Tibial nerve (tissue), 4 donors: Measurements from ENCODE around the gene SHMT1. TPM values are rescaled to one million over a fixed set of nuclear protein-coding genes. Genes with fewer than 3 reads are reported as not detected.

Experiments used
- DNase-seq, 2 donors: peaks; one replicate each; pipeline ENCODE4 v3.0.0-alpha.2; 2019; ENCODE audit warnings: low spot score in 2 of 2
- H3K27ac ChIP-seq, 4 donors: fragments of 200-600 bp; sonication (generic) in 3 of 4; one replicate each; pipeline ENCODE4 v1.5.1; 2017 to 2019; ENCODE audit warnings: mild to moderate bottlenecking in 1 of 4
- H3K27me3 ChIP-seq, 2 donors: fragments of 200-600 bp; sonication (generic) in 1 of 2; one replicate each; pipeline versions ENCODE4 v1.5.1 to v1.6.0; 2017 to 2019
- H3K36me3 ChIP-seq, 3 donors: fragments of 200-600 bp; sonication (generic); one replicate each; pipeline ENCODE4 v1.5.1; 2018 to 2019
- H3K4me1 ChIP-seq, 4 donors: fragments of 200-600 bp; sonication (generic) in 3 of 4; one replicate each; pipeline ENCODE4 v1.5.1; 2017 to 2019
- H3K4me3 ChIP-seq, 4 donors: fragments of 200-600 bp; sonication (generic) in 3 of 4; one replicate each; pipeline ENCODE4 v1.5.1; 2017 to 2019; ENCODE audit warnings: mild to moderate bottlenecking in 1 of 4, moderate library complexity in 1 of 4
- H3K9me3 ChIP-seq, 4 donors: fragments of 200-600 bp; sonication (generic) in 3 of 4; one replicate each; pipeline ENCODE4 v1.5.1; 2017 to 2019
- EP300 ChIP-seq, 2 donors: sonication (generic); formaldehyde crosslinking; IDR thresholded peaks; one replicate each; pipeline ENCODE4 v1.6.1; 2017; ENCODE audit warnings: antibody characterized with exemption in 2 of 2, mild to moderate bottlenecking in 1 of 2
- POLR2A ChIP-seq, 2 donors: fragments of 450-650 bp; IDR thresholded peaks; one replicate each; pipeline ENCODE4 v1.6.1; 2017; ENCODE audit warnings: antibody characterized with exemption in 2 of 2, mild to moderate bottlenecking in 2 of 2, moderate library complexity in 2 of 2
- WGBS, 2 donors: methylation state at CpG; one replicate each; pipeline ENCODE4 v1.1.5; 2018; 5-methylcytosine and 5-hydroxymethylcytosine counted together
- small RNA-seq: library from RNA; depleted of rRNA; stranded (forward); fragments of <200 nt; gene quantifications from one replicate; pipeline ENCODE3, GENCODE V24; 2016
- total RNA-seq, 4 donors: library from RNA; depleted of rRNA; stranded (reverse); fragments of >200 nt; gene quantifications; one replicate each; pipeline ENCODE4 v1.1.0, GENCODE V29; 2016
- TF ChIP-seq, protein P1 (sequence below), 5 experiments: fragments of 200-600 bp in 3 of 5; fragments of 450-650 bp in 2 of 5; sonication (generic) in 3 of 5; IDR thresholded peaks; one replicate each; pipeline ENCODE4 v1.5.1; 2016 to 2019; ENCODE audit warnings: antibody characterized with exemption in 5 of 5, mild to moderate bottlenecking in 3 of 5, moderate library complexity in 2 of 5

SHMT1 gene
- total RNA-seq, 4 donors from 2014 or later: 48.0 to 69.5 (median 59.3) TPM

DNA sequence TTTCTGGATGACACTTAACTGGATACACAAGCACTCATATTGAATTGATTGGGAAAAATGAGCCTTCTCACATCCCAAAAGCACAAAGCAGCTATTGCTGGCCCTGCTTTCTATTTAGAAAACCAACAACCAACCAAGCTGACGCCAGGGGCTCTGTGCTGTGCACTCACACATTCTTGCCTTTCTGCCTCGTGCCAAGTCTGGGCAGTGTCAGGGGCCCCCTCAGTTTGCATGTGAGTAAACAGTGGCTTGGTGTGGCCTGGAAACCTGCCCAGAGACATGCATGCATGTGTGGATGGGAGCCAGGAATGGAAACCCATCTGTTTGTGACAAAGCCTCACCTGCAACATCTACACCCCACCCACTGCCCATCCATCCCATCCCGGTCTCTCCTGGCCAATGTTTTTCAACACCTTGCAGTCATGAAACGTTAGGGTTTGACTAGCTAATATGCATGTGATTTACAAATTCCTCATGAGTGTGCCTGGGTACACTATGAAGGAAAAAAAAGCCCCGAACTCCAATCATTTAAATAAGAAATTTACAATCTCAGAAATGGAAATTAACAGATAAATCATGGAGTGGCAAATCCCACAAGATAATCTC lies 82.5 kb downstream of the SHMT1 start:
- Histone ChIP-seq H3K36me3 (peaks cover 11 to 99% (median 26%) of the 10 kb centered on the region in 3 donors), H3K27me3 (no peaks in the 10 kb centered on the region), H3K4me3 (no peak overlapping the region), H3K9me3 (no peaks in the 10 kb centered on the region), H3K4me1 (no peaks in the 10 kb centered on the region), H3K27ac (no peak overlapping the region)
- DNase-seq: no peak
- 45 to 58% methylated on average over 5 of the region's 5 CpGs for WGBS, 2 donors
- no peak for TF ChIP-seq EP300 (IDR thresholded peaks at IDR 0.05)
- no peak for TF ChIP-seq POLR2A (IDR thresholded peaks at IDR 0.05)
- TF ChIP-seq, protein P1, sequence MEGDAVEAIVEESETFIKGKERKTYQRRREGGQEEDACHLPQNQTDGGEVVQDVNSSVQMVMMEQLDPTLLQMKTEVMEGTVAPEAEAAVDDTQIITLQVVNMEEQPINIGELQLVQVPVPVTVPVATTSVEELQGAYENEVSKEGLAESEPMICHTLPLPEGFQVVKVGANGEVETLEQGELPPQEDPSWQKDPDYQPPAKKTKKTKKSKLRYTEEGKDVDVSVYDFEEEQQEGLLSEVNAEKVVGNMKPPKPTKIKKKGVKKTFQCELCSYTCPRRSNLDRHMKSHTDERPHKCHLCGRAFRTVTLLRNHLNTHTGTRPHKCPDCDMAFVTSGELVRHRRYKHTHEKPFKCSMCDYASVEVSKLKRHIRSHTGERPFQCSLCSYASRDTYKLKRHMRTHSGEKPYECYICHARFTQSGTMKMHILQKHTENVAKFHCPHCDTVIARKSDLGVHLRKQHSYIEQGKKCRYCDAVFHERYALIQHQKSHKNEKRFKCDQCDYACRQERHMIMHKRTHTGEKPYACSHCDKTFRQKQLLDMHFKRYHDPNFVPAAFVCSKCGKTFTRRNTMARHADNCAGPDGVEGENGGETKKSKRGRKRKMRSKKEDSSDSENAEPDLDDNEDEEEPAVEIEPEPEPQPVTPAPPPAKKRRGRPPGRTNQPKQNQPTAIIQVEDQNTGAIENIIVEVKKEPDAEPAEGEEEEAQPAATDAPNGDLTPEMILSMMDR (IDR thresholded peaks at IDR 0.05): no peak

DNA sequence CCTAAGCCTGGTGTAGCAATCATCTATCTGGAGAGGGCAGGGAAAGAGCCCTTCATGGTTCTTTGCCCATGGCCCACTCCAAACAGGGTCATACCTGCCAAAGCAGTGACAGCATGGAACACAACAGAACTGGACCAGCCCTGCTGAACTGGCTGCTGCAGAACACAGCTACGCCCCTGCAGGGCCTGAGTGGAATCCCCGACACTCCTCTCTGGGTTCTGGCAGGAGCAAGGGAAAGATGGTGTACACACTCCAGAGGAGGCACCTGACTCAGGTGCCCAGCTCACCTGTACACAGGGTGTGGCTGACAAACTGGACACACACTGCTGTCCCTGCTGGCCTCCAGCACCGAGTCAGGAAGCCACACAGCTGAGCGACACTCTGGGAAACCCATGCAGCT lies 83.1 kb downstream of the SHMT1 start:
- Histone ChIP-seq H3K4me1 (no peaks in the 10 kb centered on the region), H3K27ac (no peak overlapping the region), H3K27me3 (no peaks in the 10 kb centered on the region), H3K36me3 (peaks cover 11 to 99% (median 23%) of the 10 kb centered on the region in 3 donors), H3K9me3 (no peaks in the 10 kb centered on the region), H3K4me3 (no peak overlapping the region)
- TF ChIP-seq, protein P1 (IDR thresholded peaks at IDR 0.05): no peak
- TF ChIP-seq POLR2A (IDR thresholded peaks at IDR 0.05) (no peak), EP300 (IDR thresholded peaks at IDR 0.05) (no peak)
- WGBS, 2 donors: 96 to 100% methylated on average over 3 to 4 of the region's 4 CpGs
- no peak for DNase-seq

DNA sequence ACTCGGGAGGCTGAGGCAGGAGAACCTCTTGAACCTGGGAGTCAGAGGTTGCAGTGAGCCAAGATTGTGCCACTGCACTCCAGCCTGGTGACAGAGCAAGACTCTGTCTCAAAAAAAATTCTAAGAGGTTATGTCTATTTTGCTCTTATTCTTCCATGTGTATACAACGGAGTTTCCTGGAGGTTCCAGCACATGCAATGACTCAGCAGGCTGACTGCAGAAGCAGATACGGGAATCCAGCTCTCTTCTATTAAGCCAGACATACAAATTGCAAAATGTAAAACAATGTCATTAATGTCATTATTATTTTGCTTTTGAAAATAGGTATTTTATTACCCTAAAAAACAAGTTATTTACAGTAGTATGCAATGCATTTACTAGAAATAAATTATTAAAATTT lies 84.5 kb downstream of the SHMT1 start:
- H3K4me3 ChIP-seq: no peak overlapping the region
- H3K9me3 ChIP-seq: no peaks in the 10 kb centered on the region
- peaks cover 9 to 97% (median 22%) of the 10 kb centered on the region in 3 donors for H3K36me3 ChIP-seq
- H3K27me3 ChIP-seq: no peaks in the 10 kb centered on the region
- TF ChIP-seq POLR2A (IDR thresholded peaks at IDR 0.05) (no peak), EP300 (IDR thresholded peaks at IDR 0.05) (no peak)
- TF ChIP-seq, protein P1 (IDR thresholded peaks at IDR 0.05): no peak
- DNase-seq: no peak
- H3K4me1 ChIP-seq: no peaks in the 10 kb centered on the region
- H3K27ac ChIP-seq: no peak overlapping the region
- 79 to 81% methylated on average over 3 of the region's 3 CpGs for WGBS, 2 donors

Small RNA genes within 50 kb of the gene (small RNA-seq; reads per million reads assigned to genes)
- not detected for gene AL353997.5

Other genes with a start within 250 kb of the SHMT1 start
- gene ALKBH5, start 179.7 kb downstream of the SHMT1 start, total RNA-seq: 100 to 1,000 TPM in 1 of 4 donors, 10 to 100 TPM in 3; 73.9 to 110 (median 93.6) TPM
- 10 to 100 TPM; 20.9 to 30.2 (median 27.9) TPM for gene LLGL1, start 137.9 kb downstream of the SHMT1 start, total RNA-seq
- gene FLII, start 104.8 kb downstream of the SHMT1 start, total RNA-seq: 100 to 1,000 TPM; 284 to 466 (median 335) TPM
- 10 to 100 TPM; 16.2 to 31.7 (median 20.4) TPM for gene MIEF2, start 102.9 kb downstream of the SHMT1 start, total RNA-seq
- 10 to 100 TPM; 47.9 to 92.4 (median 63.5) TPM for gene TOP3A, start 48.6 kb downstream of the SHMT1 start, total RNA-seq
- 10 to 100 TPM; 11.4 to 13.5 (median 12.7) TPM for gene SMCR8, start 48.3 kb downstream of the SHMT1 start, total RNA-seq
- gene EVPLL, start 14.2 kb upstream of the SHMT1 start, total RNA-seq: not detected
- gene LGALS9C, start 113.2 kb upstream of the SHMT1 start, total RNA-seq: not detected